ENCODE results near the gene ARL9.
"Not testable (repeated sequence)": the region's sequence is repeated elsewhere in the genome, so short reads cannot be mapped to it uniquely, and the experiment has no call there.

Gene ARL9

GRCh38 chr4:56465599-56466295 is 39.8 kb upstream of the ARL9 start:
- Histone ChIP-seq H3K36me3 (ENCODE audit: low read depth) (peaks cover 39% of the 10 kb centered on the region), H3K9me3 (ENCODE audit: severe bottlenecking) (no peaks in the 10 kb centered on the region), H3K27ac (ENCODE audit: poor library complexity, severe bottlenecking) (peak overlapping the region; percentile 85), H3K27me3 (ENCODE audit: insufficient read depth, poor library complexity, severe bottlenecking) (no peaks in the 10 kb centered on the region), H3K4me1 (ENCODE audit: insufficient read depth, poor library complexity, severe bottlenecking) (peaks cover 29% of the 10 kb centered on the region), H3K4me3 (ENCODE audit: severe bottlenecking) (peak overlapping the region; percentile 91)
- DNase-seq (ENCODE audit: low spot score), result no peak
- TF ChIP-seq CTCF (IDR thresholded peaks at IDR 0.05; ENCODE audit: poor library complexity, severe bottlenecking), result no peak
- ATAC-seq (ENCODE audit: low read depth), result peak; percentile 7

- peaks cover 39% of the 10 kb centered on the region for H3K36me3 ChIP-seq (ENCODE audit: low read depth)
Measured at GRCh38 chr4:56466296-56466761, 39.3 kb upstream of the ARL9 start.

GRCh38 chr4:56466910-56467283 is 38.7 kb upstream of the ARL9 start:
- Histone ChIP-seq H3K9me3 (ENCODE audit: severe bottlenecking) (no peaks in the 10 kb centered on the region), H3K4me1 (ENCODE audit: insufficient read depth, poor library complexity, severe bottlenecking) (peaks cover 29% of the 10 kb centered on the region), H3K36me3 (ENCODE audit: low read depth) (peaks cover 39% of the 10 kb centered on the region), H3K27me3 (ENCODE audit: insufficient read depth, poor library complexity, severe bottlenecking) (no peaks in the 10 kb centered on the region), H3K27ac (ENCODE audit: poor library complexity, severe bottlenecking) (peak overlapping the region; percentile 85), H3K4me3 (ENCODE audit: severe bottlenecking) (peak overlapping the region; percentile 91)
- no peak for TF ChIP-seq CTCF (IDR thresholded peaks at IDR 0.05; ENCODE audit: poor library complexity, severe bottlenecking)
- no peak for DNase-seq (ENCODE audit: low spot score)
- no peak for ATAC-seq (ENCODE audit: low read depth)

More at GRCh38 chr4:56466296-56466761, 39.3 kb upstream of the ARL9 start:
- H3K27me3 ChIP-seq (ENCODE audit: insufficient read depth, poor library complexity, severe bottlenecking); DNase-seq (ENCODE audit: low spot score); H3K9me3 ChIP-seq (ENCODE audit: severe bottlenecking): not testable (repeated sequence)
- ATAC-seq (ENCODE audit: low read depth), result peak; percentile 61
- Histone ChIP-seq H3K27ac (ENCODE audit: poor library complexity, severe bottlenecking) (peak overlapping the region; percentile 85), H3K4me3 (ENCODE audit: severe bottlenecking) (peak overlapping the region; percentile 91), H3K4me1 (ENCODE audit: insufficient read depth, poor library complexity, severe bottlenecking) (peaks cover 29% of the 10 kb centered on the region)

- Histone ChIP-seq H3K4me1 (ENCODE audit: insufficient read depth, poor library complexity, severe bottlenecking) (peaks cover 29% of the 10 kb centered on the region), H3K27ac (ENCODE audit: poor library complexity, severe bottlenecking) (peak within 1 kb of the TSS; percentile 85), H3K36me3 (ENCODE audit: low read depth) (peaks cover 39% of the 10 kb centered on the region), H3K4me3 (ENCODE audit: severe bottlenecking) (peak within 1 kb of the TSS; percentile 91), H3K9me3 (ENCODE audit: severe bottlenecking) (no peaks in the 10 kb centered on the region), H3K27me3 (ENCODE audit: insufficient read depth, poor library complexity, severe bottlenecking) (no peaks in the 10 kb centered on the region)
- DNase-seq (ENCODE audit: low spot score), result peak; percentile 89
- no peak for TF ChIP-seq CTCF (IDR thresholded peaks at IDR 0.05; ENCODE audit: poor library complexity, severe bottlenecking)
- peak; percentile 84 for ATAC-seq (ENCODE audit: low read depth)
Measured at GRCh38 chr4:56467284-56468096, 38.1 kb upstream of the ARL9 start, which contains the start of gene SRP72. Gene SRP72, plus strand, starts transcription at chr4:56467617. Its CDS starts 19 bp downstream, at chr4:56467636.

- Histone ChIP-seq H3K36me3 (ENCODE audit: low read depth) (peaks cover 40% of the 10 kb centered on the region), H3K9me3 (ENCODE audit: severe bottlenecking) (no peaks in the 10 kb centered on the region), H3K4me3 (ENCODE audit: severe bottlenecking) (peak overlapping the region; percentile 91), H3K27me3 (ENCODE audit: insufficient read depth, poor library complexity, severe bottlenecking) (no peaks in the 10 kb centered on the region), H3K27ac (ENCODE audit: poor library complexity, severe bottlenecking) (peak overlapping the region; percentile 85), H3K4me1 (ENCODE audit: insufficient read depth, poor library complexity, severe bottlenecking) (peaks cover 29% of the 10 kb centered on the region)
- TF ChIP-seq CTCF (IDR thresholded peaks at IDR 0.05; ENCODE audit: poor library complexity, severe bottlenecking), result no peak
- ATAC-seq (ENCODE audit: low read depth), result peak; percentile 45
- DNase-seq (ENCODE audit: low spot score), result no peak
Measured at GRCh38 chr4:56468097-56468422, 37.5 kb upstream of the ARL9 start.
